ENCODE measurements around the gene ATP6AP2.
"Not testable (repeated sequence)": the region's sequence is repeated elsewhere in the genome, so short reads cannot be mapped to it uniquely, and the experiment has no call there.

The ATP6AP2 gene

GRCh38 chrX:40570346-40571093 is 10.2 kb upstream of the ATP6AP2 start:
- no peaks in the 10 kb centered on the region for H3K9me2 ChIP-seq (replicated peaks; ENCODE audit: insufficient read depth, low read length)
- no peak overlapping the region; the same call in 1 of the 2 replicates for H3K4me2 ChIP-seq (ENCODE audit: low read depth, low read length)
- TF ChIP-seq EZH2 (optimal IDR thresholded peaks at IDR 0.05; ENCODE audit: low read depth, low read length): no peak
- TF ChIP-seq, protein P1, sequence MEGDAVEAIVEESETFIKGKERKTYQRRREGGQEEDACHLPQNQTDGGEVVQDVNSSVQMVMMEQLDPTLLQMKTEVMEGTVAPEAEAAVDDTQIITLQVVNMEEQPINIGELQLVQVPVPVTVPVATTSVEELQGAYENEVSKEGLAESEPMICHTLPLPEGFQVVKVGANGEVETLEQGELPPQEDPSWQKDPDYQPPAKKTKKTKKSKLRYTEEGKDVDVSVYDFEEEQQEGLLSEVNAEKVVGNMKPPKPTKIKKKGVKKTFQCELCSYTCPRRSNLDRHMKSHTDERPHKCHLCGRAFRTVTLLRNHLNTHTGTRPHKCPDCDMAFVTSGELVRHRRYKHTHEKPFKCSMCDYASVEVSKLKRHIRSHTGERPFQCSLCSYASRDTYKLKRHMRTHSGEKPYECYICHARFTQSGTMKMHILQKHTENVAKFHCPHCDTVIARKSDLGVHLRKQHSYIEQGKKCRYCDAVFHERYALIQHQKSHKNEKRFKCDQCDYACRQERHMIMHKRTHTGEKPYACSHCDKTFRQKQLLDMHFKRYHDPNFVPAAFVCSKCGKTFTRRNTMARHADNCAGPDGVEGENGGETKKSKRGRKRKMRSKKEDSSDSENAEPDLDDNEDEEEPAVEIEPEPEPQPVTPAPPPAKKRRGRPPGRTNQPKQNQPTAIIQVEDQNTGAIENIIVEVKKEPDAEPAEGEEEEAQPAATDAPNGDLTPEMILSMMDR (IDR thresholded peaks at IDR 0.05; ENCODE audit: low read length): no peak
- TF ChIP-seq EZH2phosphoT487 (IDR thresholded peaks at IDR 0.05; ENCODE audit: low read length): no peak
- no peak overlapping the region for H3K9ac ChIP-seq (ENCODE audit: low read length)
- no peaks in the 10 kb centered on the region for H3K27me3 ChIP-seq (replicated peaks; ENCODE audit: insufficient read depth, low read length)
- H3K79me2 ChIP-seq (ENCODE audit: low read length): no peaks in the 10 kb centered on the region
- H4K20me1 ChIP-seq (ENCODE audit: insufficient read depth, low read length): no peaks in the 10 kb centered on the region
- H3K4me3 ChIP-seq (ENCODE audit: low read length): peak overlapping the region; percentile 33; the same call in 1 of the 2 replicates
- no peaks in the 10 kb centered on the region for H3K4me1 ChIP-seq (ENCODE audit: low read length)
- H2AFZ ChIP-seq (ENCODE audit: low read length): peak overlapping the region; percentile 51; the same call in 1 of the 2 replicates
- H3K27ac ChIP-seq (ENCODE audit: low read length): no peak overlapping the region
- no peak for DNase-seq
- no peaks in the 10 kb centered on the region for H3K36me3 ChIP-seq (replicated peaks; ENCODE audit: insufficient read depth, low read length)
- H3F3A ChIP-seq (ENCODE audit: insufficient read depth, low read length): no peaks in the 10 kb centered on the region
- H3K9me3 ChIP-seq (replicated peaks; ENCODE audit: insufficient read depth, low read length): no peaks in the 10 kb centered on the region

DNA sequence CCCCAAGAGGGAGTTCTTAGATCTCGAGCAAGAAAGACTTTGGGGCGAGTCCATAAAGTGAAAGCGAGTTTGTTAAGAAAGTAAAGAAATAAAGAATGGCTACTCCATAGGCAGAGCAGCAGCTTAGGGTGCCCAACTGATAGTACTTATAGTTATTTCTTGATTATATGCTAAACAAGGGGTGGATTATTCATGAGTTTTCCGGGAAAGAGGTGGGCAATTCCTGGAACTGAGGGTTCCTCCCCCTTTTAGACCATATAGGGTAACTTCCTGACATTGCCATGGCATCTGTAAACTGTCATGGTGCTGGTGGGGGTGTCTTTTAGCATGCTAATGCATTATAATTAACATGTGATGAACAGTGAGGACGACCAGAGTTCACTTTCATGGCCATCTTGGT is 9.6 kb upstream of the ATP6AP2 start:
- H4K20me1 ChIP-seq (ENCODE audit: insufficient read depth, low read length); H3K9me2 ChIP-seq (replicated peaks; ENCODE audit: insufficient read depth, low read length); DNase-seq; H3K4me2 ChIP-seq (ENCODE audit: low read depth, low read length); H3K27me3 ChIP-seq (replicated peaks; ENCODE audit: insufficient read depth, low read length); H3K4me1 ChIP-seq (ENCODE audit: low read length); H3K36me3 ChIP-seq (replicated peaks; ENCODE audit: insufficient read depth, low read length); H3K79me2 ChIP-seq (ENCODE audit: low read length); H3K27ac ChIP-seq (ENCODE audit: low read length); H3F3A ChIP-seq (ENCODE audit: insufficient read depth, low read length); H3K9ac ChIP-seq (ENCODE audit: low read length); H3K9me3 ChIP-seq (replicated peaks; ENCODE audit: insufficient read depth, low read length): not testable (repeated sequence)
- Histone ChIP-seq H2AFZ (ENCODE audit: low read length) (peak overlapping the region; percentile 51; the same call in 1 of the 2 replicates), H3K4me3 (ENCODE audit: low read length) (peak overlapping the region; percentile 33; the same call in 1 of the 2 replicates)

- DNase-seq: no peak
- H3K27ac ChIP-seq (ENCODE audit: low read length): no peak overlapping the region
- H3K4me3 ChIP-seq (ENCODE audit: low read length): no peak overlapping the region
- no peaks in the 10 kb centered on the region for H4K20me1 ChIP-seq (ENCODE audit: insufficient read depth, low read length)
- H3F3A ChIP-seq (ENCODE audit: insufficient read depth, low read length): no peaks in the 10 kb centered on the region
- TF ChIP-seq EZH2phosphoT487 (IDR thresholded peaks at IDR 0.05; ENCODE audit: low read length): no peak
- TF ChIP-seq, protein P1 (IDR thresholded peaks at IDR 0.05; ENCODE audit: low read length): no peak
- TF ChIP-seq EZH2 (optimal IDR thresholded peaks at IDR 0.05; ENCODE audit: low read depth, low read length): no peak
- no peaks in the 10 kb centered on the region for H3K9me3 ChIP-seq (replicated peaks; ENCODE audit: insufficient read depth, low read length)
- H3K4me1 ChIP-seq (ENCODE audit: low read length): no peaks in the 10 kb centered on the region
- no peaks in the 10 kb centered on the region for H3K36me3 ChIP-seq (replicated peaks; ENCODE audit: insufficient read depth, low read length)
- H3K4me2 ChIP-seq (ENCODE audit: low read depth, low read length): no peak overlapping the region
- no peak overlapping the region for H2AFZ ChIP-seq (ENCODE audit: low read length)
- H3K9me2 ChIP-seq (replicated peaks; ENCODE audit: insufficient read depth, low read length): no peaks in the 10 kb centered on the region
- no peaks in the 10 kb centered on the region for H3K79me2 ChIP-seq (ENCODE audit: low read length)
- no peaks in the 10 kb centered on the region for H3K27me3 ChIP-seq (replicated peaks; ENCODE audit: insufficient read depth, low read length)
- no peak overlapping the region for H3K9ac ChIP-seq (ENCODE audit: low read length)
These were observed 9.2 kb upstream of the ATP6AP2 start for GRCh38 chrX:40571600-40571999.

- Histone ChIP-seq H2AFZ (ENCODE audit: low read length) (no peak overlapping the region), H3K4me1 (ENCODE audit: low read length) (no peaks in the 10 kb centered on the region), H3K4me2 (ENCODE audit: low read depth, low read length) (no peak overlapping the region), H3K4me3 (ENCODE audit: low read length) (no peak overlapping the region), H3K79me2 (ENCODE audit: low read length) (no peaks in the 10 kb centered on the region), H3K36me3 (replicated peaks; ENCODE audit: insufficient read depth, low read length) (no peaks in the 10 kb centered on the region), H3K27ac (ENCODE audit: low read length) (no peak overlapping the region), H3K9ac (ENCODE audit: low read length) (no peak overlapping the region), H4K20me1 (ENCODE audit: insufficient read depth, low read length) (no peaks in the 10 kb centered on the region), H3K9me3 (replicated peaks; ENCODE audit: insufficient read depth, low read length) (no peaks in the 10 kb centered on the region), H3K9me2 (replicated peaks; ENCODE audit: insufficient read depth, low read length) (no peaks in the 10 kb centered on the region), H3K27me3 (replicated peaks; ENCODE audit: insufficient read depth, low read length) (no peaks in the 10 kb centered on the region), H3F3A (ENCODE audit: insufficient read depth, low read length) (no peaks in the 10 kb centered on the region)
- DNase-seq: peak; percentile 37
- TF ChIP-seq EZH2 (optimal IDR thresholded peaks at IDR 0.05; ENCODE audit: low read depth, low read length) (no peak), EZH2phosphoT487 (IDR thresholded peaks at IDR 0.05; ENCODE audit: low read length) (no peak)
- TF ChIP-seq, protein P1 (IDR thresholded peaks at IDR 0.05; ENCODE audit: low read length): peak; percentile 76
These were observed 7.0 kb upstream of the ATP6AP2 start for GRCh38 chrX:40573763-40574162.

DNA sequence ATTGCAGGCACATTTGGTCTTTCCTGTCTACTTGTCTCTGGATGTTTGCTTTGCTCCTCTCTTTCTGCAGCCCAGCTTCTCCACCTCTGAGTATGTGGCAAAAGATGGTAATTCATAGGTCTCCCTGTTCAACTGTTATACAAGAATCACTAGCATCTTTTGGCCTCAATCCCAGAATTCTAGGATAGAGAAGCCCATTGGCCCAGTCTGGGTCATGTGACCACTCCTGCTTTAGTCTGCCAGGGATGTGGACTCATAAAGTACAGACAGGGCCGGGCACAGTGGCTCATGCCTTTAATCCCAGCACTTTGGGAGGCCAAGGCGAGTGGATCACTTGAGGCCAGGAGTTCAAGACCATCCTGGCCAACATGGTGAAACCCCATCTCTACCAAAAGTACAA is 5.4 kb upstream of the ATP6AP2 start:
- not testable (repeated sequence) for H3K4me3 ChIP-seq (ENCODE audit: low read length); H3F3A ChIP-seq (ENCODE audit: insufficient read depth, low read length); H2AFZ ChIP-seq (ENCODE audit: low read length); H4K20me1 ChIP-seq (ENCODE audit: insufficient read depth, low read length); H3K36me3 ChIP-seq (replicated peaks; ENCODE audit: insufficient read depth, low read length); H3K9me3 ChIP-seq (replicated peaks; ENCODE audit: insufficient read depth, low read length); H3K9ac ChIP-seq (ENCODE audit: low read length); H3K9me2 ChIP-seq (replicated peaks; ENCODE audit: insufficient read depth, low read length); H3K27me3 ChIP-seq (replicated peaks; ENCODE audit: insufficient read depth, low read length); H3K4me2 ChIP-seq (ENCODE audit: low read depth, low read length); H3K27ac ChIP-seq (ENCODE audit: low read length); H3K4me1 ChIP-seq (ENCODE audit: low read length); H3K79me2 ChIP-seq (ENCODE audit: low read length); DNase-seq

All from MM.1S (cell line).